Ishikawa (cell line): ENCODE measurements around the gene APOC3.
A peak's percentile ranks its signal among the peaks of the same experiment; 100 is the strongest.

Source experiments
- CEBPB ChIP-seq: IDR thresholded peaks from 2 replicates; pipeline ENCODE4 v1.6.1; 2012
- CREB1 ChIP-seq: IDR thresholded peaks from 2 replicates; pipeline ENCODE4 v1.6.1; 2012; ENCODE audit warnings: low read depth
- EGR1 ChIP-seq: IDR thresholded peaks from 2 replicates; pipeline ENCODE4 v1.6.1; 2012
- EP300 ChIP-seq: IDR thresholded peaks from 2 replicates; pipeline ENCODE4 v1.6.1; 2012; ENCODE audit warnings: borderline replicate concordance
- FOXM1 ChIP-seq: IDR thresholded peaks from 2 replicates; pipeline ENCODE4 v1.6.1; 2012; ENCODE audit warnings: low read depth, borderline replicate concordance
- MAX ChIP-seq: IDR thresholded peaks from 2 replicates; pipeline ENCODE4 v1.6.1; 2012
- NFIC ChIP-seq: IDR thresholded peaks from 2 replicates; pipeline ENCODE4 v1.6.1; 2012
- RAD21 ChIP-seq: IDR thresholded peaks from 2 replicates; pipeline ENCODE4 v1.6.1; 2012; ENCODE audit warnings: low read depth
- REST ChIP-seq: IDR thresholded peaks from 2 replicates; pipeline ENCODE4 v1.6.1; 2012; ENCODE audit warnings: low read depth, mild to moderate bottlenecking
- TAF1 ChIP-seq: IDR thresholded peaks from 2 replicates; pipeline ENCODE4 v1.6.1; 2012; ENCODE audit warnings: low read depth, mild to moderate bottlenecking
- TCF12 ChIP-seq: IDR thresholded peaks from 2 replicates; pipeline ENCODE4 v1.6.1; 2012; ENCODE audit warnings: low read depth
- TEAD4 ChIP-seq: IDR thresholded peaks from 2 replicates; pipeline ENCODE4 v1.6.1; 2012
- USF1 ChIP-seq: IDR thresholded peaks from 2 replicates; pipeline ENCODE4 v1.6.1; 2012
- YY1 ChIP-seq: IDR thresholded peaks from 2 replicates; pipeline ENCODE4 v1.6.1; 2012; ENCODE audit warnings: low read depth
- ZBTB7A ChIP-seq: IDR thresholded peaks from 2 replicates; pipeline ENCODE4 v1.6.1; 2012; ENCODE audit warnings: low read depth

Gene APOC3

GRCh38 chr11:116833491-116833815 is 3.7 kb downstream of the APOC3 start:
- no peak for TF ChIP-seq REST
- no peak for TF ChIP-seq EGR1
- no peak for TF ChIP-seq MAX
- TF ChIP-seq CEBPB, result no peak
- TF ChIP-seq EP300, result no peak
- no peak for TF ChIP-seq ZBTB7A
- no peak for TF ChIP-seq CREB1
- no peak for TF ChIP-seq TAF1
- TF ChIP-seq TCF12, result no peak
- no peak for TF ChIP-seq RAD21
- no peak for TF ChIP-seq USF1
- TF ChIP-seq FOXM1, result no peak
- TF ChIP-seq TEAD4, result no peak
- TF ChIP-seq YY1, result no peak
- no peak for TF ChIP-seq NFIC

- TF ChIP-seq NFIC (no peak), TCF12 (no peak), EGR1 (no peak), CREB1 (no peak), MAX (no peak), CEBPB (no peak), ZBTB7A (no peak)
These were observed 4.3 kb downstream of the APOC3 start for GRCh38 chr11:116833816-116834534.

GRCh38 chr11:116835042-116835772 is 5.5 kb downstream of the APOC3 start:
- TF ChIP-seq YY1, result no peak
- no peak for TF ChIP-seq TEAD4
- TF ChIP-seq CEBPB, result no peak
- no peak for TF ChIP-seq EGR1
- TF ChIP-seq NFIC, result no peak
- no peak for TF ChIP-seq USF1
- TF ChIP-seq TCF12, result no peak
- no peak for TF ChIP-seq TAF1
- TF ChIP-seq FOXM1, result no peak
- no peak for TF ChIP-seq MAX
- no peak for TF ChIP-seq EP300
- no peak for TF ChIP-seq RAD21
- no peak for TF ChIP-seq ZBTB7A
- TF ChIP-seq REST, result no peak
- TF ChIP-seq CREB1, result no peak

GRCh38 chr11:116835791-116836631 is 6.3 kb downstream of the APOC3 start:
- peak; percentile 79 for TF ChIP-seq NFIC
- TF ChIP-seq TCF12, result peak; percentile 53
- peak; percentile 10; the same call in 1 of the 2 replicates for TF ChIP-seq TEAD4
- no peak for TF ChIP-seq CREB1
- TF ChIP-seq RAD21, result peak; percentile 72
- TF ChIP-seq USF1, result peak; percentile 57
- no peak for TF ChIP-seq EGR1
- TF ChIP-seq CEBPB, result no peak
- peak; percentile 96 for TF ChIP-seq MAX
- TF ChIP-seq ZBTB7A, result peak; percentile 42; the same call in 1 of the 2 replicates
